VCaP (cell line): ENCODE measurements around the gene MYO7B.

Source experiments
- H3K27ac ChIP-seq: fragments of 450-650 bp; 2 replicates; pipeline ENCODE4 v1.5.1; 2017
- CTCF ChIP-seq: fragments of 450-650 bp; conservative IDR thresholded peaks from 2 replicates; pipeline ENCODE4 v1.5.1; 2017; ENCODE audit warnings: mild to moderate bottlenecking, moderate library complexity

The MYO7B gene

GRCh38 chr2:127631541-127631996 is 96.1 kb downstream of the MYO7B start:
- H3K27ac ChIP-seq: no peak overlapping the region
- TF ChIP-seq CTCF: no peak

- TF ChIP-seq CTCF: no peak
- no peak overlapping the region for H3K27ac ChIP-seq
Observed at GRCh38 chr2:127631997-127632581, 96.6 kb downstream of the MYO7B start.

- no peak overlapping the region for H3K27ac ChIP-seq
- no peak for TF ChIP-seq CTCF
Observed at GRCh38 chr2:127632592-127633489, 97.4 kb downstream of the MYO7B start.

GRCh38 chr2:127633556-127634065 is 98.1 kb downstream of the MYO7B start:
- no peak overlapping the region for H3K27ac ChIP-seq
- TF ChIP-seq CTCF: no peak

GRCh38 chr2:127634066-127634617 is 98.7 kb downstream of the MYO7B start:
- no peak overlapping the region for H3K27ac ChIP-seq
- no peak for TF ChIP-seq CTCF

GRCh38 chr2:127634626-127635379 is 99.3 kb downstream of the MYO7B start:
- TF ChIP-seq CTCF: no peak
- H3K27ac ChIP-seq: no peak overlapping the region
